K562 (cell line): ENCODE measurements around the gene IL17REL. TPM values are rescaled to one million over a fixed set of nuclear protein-coding genes. Genes with fewer than 3 reads are reported as not detected.
A peak's percentile ranks its signal among the peaks of the same experiment; 100 is the strongest.

Experiments
- CBX2 ChIP-seq: fragments of 200-600 bp; sonication (generic); IDR thresholded peaks from one replicate; pipeline ENCODE4 v1.6.1; 2012; ENCODE audit warnings: mild to moderate bottlenecking, low read length, inconsistent platforms; ENCODE audit not compliant: insufficient read depth, poor library complexity, severe bottlenecking
- CHCHD3 ChIP-seq: fragments of 250-450 bp; sonication (Bioruptor Pico); IDR thresholded peaks from 2 replicates; pipeline ENCODE4 v2.1.2; 2022; ENCODE audit warnings: mild to moderate bottlenecking
- CHD4 ChIP-seq: fragments of 200-600 bp; sonication (generic); IDR thresholded peaks from 3 replicates; pipeline ENCODE4 v1.6.1; 2012; ENCODE audit warnings: low read depth, mild to moderate bottlenecking, mixed read lengths, low read length, inconsistent platforms; ENCODE audit not compliant: insufficient read depth, insufficient replicate concordance, poor library complexity, severe bottlenecking
- E2F1 ChIP-seq: sonication (generic); formaldehyde crosslinking; IDR thresholded peaks from 2 replicates; pipeline ENCODE4 v1.8.1; 2023; ENCODE audit warnings: mild to moderate bottlenecking, missing genetic modification reagents, moderate library complexity
- ERF ChIP-seq: fragments of 450-650 bp; formaldehyde crosslinking; IDR thresholded peaks from 2 replicates; pipeline ENCODE4 v1.4.0; 2020; ENCODE audit warnings: mild to moderate bottlenecking, mixed read lengths
- ETV1 ChIP-seq: fragments of 450-650 bp; conservative IDR thresholded peaks from 2 replicates; pipeline ENCODE4 v1.6.1; 2016; ENCODE audit warnings: missing genetic modification characterization, control low read depth, low read depth, missing compliant biosample characterization
- HDAC3 ChIP-seq: fragments of 450-650 bp; IDR thresholded peaks from 2 replicates; pipeline ENCODE4 v1.6.1; 2018; ENCODE audit warnings: borderline replicate concordance, mild to moderate bottlenecking, moderate library complexity; ENCODE audit not compliant: partially characterized antibody
- HNRNPLL ChIP-seq: fragments of 200-400 bp; formaldehyde crosslinking; IDR thresholded peaks from 2 replicates; pipeline ENCODE4 v1.6.1; 2017; ENCODE audit warnings: low read length, low read depth, mild to moderate bottlenecking; ENCODE audit not compliant: poor library complexity, severe bottlenecking
- KAT7 ChIP-seq: sonication (generic); formaldehyde crosslinking; IDR thresholded peaks from 2 replicates; pipeline ENCODE4 v1.8.0; 2022; ENCODE audit warnings: missing genetic modification reagents, mild to moderate bottlenecking, borderline replicate concordance
- KDM4B ChIP-seq, 2 experiments: fragments of 450-650 bp in 1 of 2; sonication (generic) in 1 of 2; IDR thresholded peaks; 2 replicates each; pipeline ENCODE4 v1.6.1; 2016 to 2017; ENCODE audit warnings: borderline replicate concordance in 2 of 2, antibody characterized with exemption in 1 of 2, low read depth in 1 of 2, mild to moderate bottlenecking in 1 of 2
- PHF21A ChIP-seq: fragments of 450-650 bp; IDR thresholded peaks from 2 replicates; pipeline ENCODE4 v1.6.1; 2017; ENCODE audit warnings: low read depth, borderline replicate concordance
- POU5F1 ChIP-seq: fragments of 150-350 bp; IDR thresholded peaks from 2 replicates; pipeline ENCODE4 v1.6.1; 2014; ENCODE audit warnings: borderline replicate concordance, low read length, low read depth, mild to moderate bottlenecking; ENCODE audit not compliant: partially characterized antibody
- RNF2 ChIP-seq: sonication (generic); IDR thresholded peaks from 2 replicates; pipeline ENCODE4 v1.6.1; 2016
- THAP7 ChIP-seq: fragments of 250-450 bp; sonication (Bioruptor Pico); IDR thresholded peaks from 2 replicates; pipeline ENCODE4 v1.5.0; 2021
- ZC3H8 ChIP-seq: fragments of 450-650 bp; IDR thresholded peaks from 2 replicates; pipeline ENCODE4 v1.6.1; 2017
- ZMIZ1 ChIP-seq, 2 experiments: fragments of 150-350 bp in 1 of 2; IDR thresholded peaks; 2 replicates each; pipeline ENCODE4 v1.6.1; 2012 to 2016; ENCODE audit warnings: low read depth in 2 of 2, low read length in 2 of 2, mild to moderate bottlenecking in 1 of 2, moderate library complexity in 1 of 2
- ZNF282 ChIP-seq: sonication (generic); formaldehyde crosslinking; IDR thresholded peaks from 2 replicates; pipeline ENCODE4 v1.8.1; 2023; ENCODE audit warnings: missing genetic modification reagents
- ZNF408 ChIP-seq: fragments of 250-450 bp; sonication (Bioruptor Pico); IDR thresholded peaks from 2 replicates; pipeline ENCODE4 v1.4.0; 2020; ENCODE audit warnings: low read depth, mild to moderate bottlenecking, moderate library complexity
- ZNF830 ChIP-seq: fragments of 250-450 bp; sonication (Bioruptor Pico); IDR thresholded peaks from 2 replicates; pipeline ENCODE4 v1.5.0; 2021; ENCODE audit warnings: mild to moderate bottlenecking
- polyA plus RNA-seq, 8 experiments: library from polyadenylated mRNA; depleted of rRNA in 4 of 8; stranded (reverse) in 5 of 8; unstranded in 3 of 8; fragments of >200 nt; fragmentation: Nextera tagmentation in 2 of 8; fragmentation: Illumina TruSeq in 1 of 8; extraction: Ambion mirVana in 2 of 8; extraction: Trizol in 1 of 8; gene quantifications; 2 replicates each; pipeline versions ENCODE4 v1.2.1 to v1.2.3, GENCODE V29; 2011 to 2014; ENCODE audit warnings: inconsistent platforms in 1 of 8, missing spikeins in 1 of 8
- total RNA-seq, 7 experiments: library from RNA; depleted of rRNA in 6 of 7; stranded (reverse); fragments of >200 nt in 6 of 7; fragmentation: Illumina TruSeq in 2 of 7; extraction: Trizol in 2 of 7; gene quantifications; 2 replicates each; pipeline versions ENCODE4 v1.2.1 to v1.2.3, GENCODE V29; 2011 to 2021; ENCODE audit warnings: low replicate concordance in 1 of 7

Gene IL17REL
- total and polyA plus RNA-seq, 9 of the 15 experiments (the other 6 are each of a cell fraction or from before 2014, with no cell fraction given), result 0.05 to 0.42 (median 0.11) TPM; not detected in 4

GRCh38 chr22:49971232-49972162 lies 41.1 kb downstream of the IL17REL start (continued):
- TF ChIP-seq KAT7 (CRISPR knock-in tag) (peak; percentile 70; the same call in 1 of the 2 replicates), ZC3H8 (no peak), CHCHD3 (no peak), THAP7 (no peak), ZNF282 (CRISPR knock-in tag) (no peak), E2F1 (CRISPR knock-in tag) (no peak), PHF21A (no peak), HDAC3 (no peak), ZNF408 (no peak), CHD4 (no peak), ZNF830 (no peak), POU5F1 (no peak), ZMIZ1 (IDR thresholded peaks at IDR 0.05; ENCODE audit: low read depth in 2 of 2, low read length in 2 of 2) (no peak), ERF (CRISPR knock-in tag) (no peak), KDM4B (IDR thresholded peaks at IDR 0.05; ENCODE audit: borderline replicate concordance in 2 of 2, low read depth in 1 of 2) (0 out of 4 replicates have a peak, but pooled peaks of 1 of the 2 experiments have one; percentile 31), RNF2 (no peak), CBX2 (no peak), ETV1 (tag) (no peak), HNRNPLL (peak; percentile 33)
